Epithelial cell of proximal tubule (primary cell): ENCODE results near the gene RNF166. TPM values are rescaled to one million over a fixed set of nuclear protein-coding genes. Genes with fewer than 3 reads are reported as not detected.

Experiments used
- DNase-seq: peaks from one replicate; pipeline ENCODE4 v3.0.0-alpha.2; 2011; ENCODE audit warnings: low read depth
- H3K4me3 ChIP-seq: 2 replicates; pipeline ENCODE4 v1.5.1; 2011; ENCODE audit warnings: low read depth, mild to moderate bottlenecking, low read length
- total RNA-seq: library from RNA; depleted of rRNA; stranded (reverse); fragments of >200 nt; gene quantifications from 2 replicates; pipeline ENCODE4 v1.2.3, GENCODE V29; 2015
- TF ChIP-seq, protein P1 (sequence below): conservative IDR thresholded peaks from 2 replicates; pipeline ENCODE4 v1.5.1; 2012; ENCODE audit warnings: low read depth, mild to moderate bottlenecking, low read length

The RNF166 gene
- total RNA-seq, 1 donor from 2014 or later, result 32.8 TPM

DNA sequence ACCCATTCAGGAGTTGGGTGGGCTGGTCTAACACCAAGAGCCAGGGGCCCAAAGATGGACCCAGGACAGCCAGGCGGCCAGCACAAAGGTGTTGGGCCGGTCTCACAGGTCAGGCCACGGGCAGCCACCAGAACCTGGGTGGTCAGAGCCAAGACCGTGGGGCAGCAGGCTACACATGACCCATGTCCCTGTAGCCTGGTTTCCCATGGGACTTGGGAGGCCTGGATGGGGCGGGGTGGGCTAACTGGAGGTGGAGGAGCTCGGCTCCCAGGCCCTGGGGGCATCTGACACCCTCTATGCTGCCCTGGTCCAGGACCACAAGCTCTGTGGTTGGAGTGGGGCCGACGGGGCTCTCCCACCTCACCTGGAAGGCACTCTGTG, 17.3 kb upstream of the RNF166 start:
- no peak overlapping the region for H3K4me3 ChIP-seq
- TF ChIP-seq, protein P1, sequence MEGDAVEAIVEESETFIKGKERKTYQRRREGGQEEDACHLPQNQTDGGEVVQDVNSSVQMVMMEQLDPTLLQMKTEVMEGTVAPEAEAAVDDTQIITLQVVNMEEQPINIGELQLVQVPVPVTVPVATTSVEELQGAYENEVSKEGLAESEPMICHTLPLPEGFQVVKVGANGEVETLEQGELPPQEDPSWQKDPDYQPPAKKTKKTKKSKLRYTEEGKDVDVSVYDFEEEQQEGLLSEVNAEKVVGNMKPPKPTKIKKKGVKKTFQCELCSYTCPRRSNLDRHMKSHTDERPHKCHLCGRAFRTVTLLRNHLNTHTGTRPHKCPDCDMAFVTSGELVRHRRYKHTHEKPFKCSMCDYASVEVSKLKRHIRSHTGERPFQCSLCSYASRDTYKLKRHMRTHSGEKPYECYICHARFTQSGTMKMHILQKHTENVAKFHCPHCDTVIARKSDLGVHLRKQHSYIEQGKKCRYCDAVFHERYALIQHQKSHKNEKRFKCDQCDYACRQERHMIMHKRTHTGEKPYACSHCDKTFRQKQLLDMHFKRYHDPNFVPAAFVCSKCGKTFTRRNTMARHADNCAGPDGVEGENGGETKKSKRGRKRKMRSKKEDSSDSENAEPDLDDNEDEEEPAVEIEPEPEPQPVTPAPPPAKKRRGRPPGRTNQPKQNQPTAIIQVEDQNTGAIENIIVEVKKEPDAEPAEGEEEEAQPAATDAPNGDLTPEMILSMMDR, result no peak
- DNase-seq, result no peak

DNA sequence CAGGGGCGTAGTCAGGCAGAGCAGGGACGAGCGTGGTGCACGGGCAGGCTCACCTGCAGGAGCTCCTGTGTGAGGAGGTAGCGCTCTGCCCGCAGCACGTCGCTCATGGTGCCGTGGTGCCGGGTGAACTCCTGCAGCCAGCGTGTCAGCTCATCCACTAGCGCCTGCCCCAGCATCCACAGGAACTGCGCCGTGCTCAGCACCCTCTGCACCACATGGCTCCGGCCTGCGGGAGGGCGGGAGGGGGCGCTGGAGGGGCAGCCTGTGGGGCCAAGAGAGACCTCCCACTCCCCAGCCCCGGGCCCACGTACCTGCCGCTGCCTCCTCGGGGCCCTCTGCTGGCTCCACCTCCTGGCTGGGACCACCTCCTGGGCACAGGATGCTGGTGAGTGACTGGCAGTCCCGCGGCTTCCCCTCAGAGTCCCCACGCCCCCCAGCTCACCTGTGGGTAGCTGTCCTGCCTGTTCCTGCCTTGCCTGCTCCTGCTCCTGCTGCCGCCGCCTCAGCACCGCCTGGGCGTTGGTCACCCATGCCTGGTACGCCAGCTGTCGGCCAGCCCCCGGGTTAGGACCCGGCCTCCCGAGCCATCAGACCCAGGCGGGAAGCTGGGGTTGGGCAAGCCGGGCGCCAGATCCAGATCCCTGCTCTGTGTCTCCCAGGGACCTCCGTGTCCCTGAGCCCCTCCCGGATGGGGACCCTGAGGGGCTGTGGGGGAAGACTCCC, 16.7 kb upstream of the RNF166 start:
- TF ChIP-seq, protein P1, result no peak
- DNase-seq, result no peak
- H3K4me3 ChIP-seq, result no peak overlapping the region

DNA sequence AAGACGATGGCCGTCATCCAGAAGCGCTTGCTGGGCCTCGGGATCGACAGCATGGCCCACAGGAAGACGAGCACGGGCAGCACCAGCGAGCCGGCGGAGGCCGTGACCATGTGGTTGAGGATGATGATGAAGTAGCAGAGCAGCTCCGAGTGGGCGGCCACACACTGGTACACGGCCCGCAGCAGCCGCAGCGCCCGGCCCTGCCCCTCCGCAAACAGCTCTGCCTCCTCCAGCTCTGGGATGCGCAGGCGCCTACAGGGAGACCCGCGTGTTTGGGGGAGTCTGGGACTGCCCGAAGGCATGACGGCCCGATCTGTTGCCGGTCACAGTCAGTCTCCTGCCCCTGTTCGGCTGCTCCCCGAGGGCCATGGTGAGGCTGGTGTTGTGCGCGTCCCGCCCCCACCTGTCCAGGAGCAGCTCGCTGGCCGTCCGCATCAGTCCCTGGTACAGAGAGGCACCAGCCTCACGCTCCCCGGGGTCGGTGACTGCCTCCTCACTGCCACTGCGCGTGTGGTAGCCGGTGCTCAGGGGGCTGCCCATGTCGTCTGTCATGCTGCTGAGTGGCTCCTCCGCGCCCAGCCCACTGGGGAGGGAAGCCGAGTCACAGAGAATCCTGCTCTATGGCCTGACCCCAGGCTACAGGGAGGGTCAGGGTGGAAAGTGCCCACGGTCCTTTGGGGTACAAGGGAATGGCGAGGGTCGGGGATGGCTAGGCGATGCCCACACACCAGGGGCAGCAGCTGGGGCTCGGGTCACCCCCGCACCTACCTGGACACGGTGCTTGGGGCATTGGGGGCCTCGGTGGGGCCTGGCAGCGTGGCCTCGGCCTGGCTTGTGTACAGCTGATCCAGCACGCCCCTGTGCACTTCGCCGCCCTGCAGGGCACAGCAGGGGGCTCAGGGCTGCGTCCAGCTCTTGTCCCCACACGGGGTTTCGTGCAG, 15.9 kb upstream of the RNF166 start:
- TF ChIP-seq, protein P1, result no peak
- no peak for DNase-seq
- H3K4me3 ChIP-seq, result no peak overlapping the region

DNA sequence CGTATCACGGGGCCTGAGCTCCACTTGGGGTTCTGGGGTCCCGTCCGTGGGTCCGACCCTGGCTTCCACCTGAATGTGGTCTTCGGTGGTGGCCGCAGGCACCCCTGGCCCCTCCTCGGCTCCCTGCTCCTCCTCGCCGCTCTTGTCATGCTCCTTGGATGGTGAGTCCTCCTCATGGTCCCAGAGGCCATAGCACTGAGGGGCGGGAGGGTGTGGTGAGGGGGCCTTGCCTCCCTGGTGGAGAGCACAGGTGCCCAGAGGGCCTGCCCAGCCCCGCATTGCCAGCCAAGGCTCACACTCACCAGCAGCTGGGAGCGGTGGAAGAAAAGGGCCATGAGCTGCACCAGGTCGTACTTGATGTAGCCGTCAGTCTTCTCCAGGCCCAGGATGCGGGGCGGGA, 15.0 kb upstream of the RNF166 start:
- H3K4me3 ChIP-seq, result no peak overlapping the region
- TF ChIP-seq, protein P1, result no peak
- DNase-seq, result no peak

DNA sequence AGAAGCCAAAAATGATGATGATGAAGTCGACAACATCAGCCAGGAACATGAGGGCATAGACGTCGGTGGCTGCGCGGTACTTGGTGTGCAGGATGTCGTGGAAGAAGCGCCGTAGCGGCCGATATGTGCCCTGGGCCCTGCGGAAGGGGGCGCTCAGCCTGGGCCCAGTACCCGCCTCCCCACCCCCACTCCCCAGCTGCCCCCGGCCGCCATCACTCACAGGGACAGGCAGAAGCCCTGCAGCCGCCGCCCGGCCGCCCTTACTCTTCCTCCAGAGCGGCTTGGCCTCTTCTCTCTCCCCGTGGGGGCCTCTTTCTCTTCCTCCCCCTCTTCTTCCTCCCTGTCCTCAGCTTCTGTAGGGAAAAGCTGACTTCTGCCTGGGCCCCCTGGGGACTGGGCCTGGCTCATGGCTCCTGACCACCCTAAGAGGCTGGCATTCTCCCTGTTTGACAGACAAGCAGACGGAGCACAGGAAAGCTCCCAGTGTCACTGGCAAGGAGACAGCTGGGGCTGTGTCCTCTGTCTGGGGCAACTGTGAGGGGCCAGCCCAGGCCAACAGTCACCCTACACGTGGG, 14.3 kb upstream of the RNF166 start:
- TF ChIP-seq, protein P1, result no peak
- DNase-seq, result no peak
- H3K4me3 ChIP-seq, result no peak overlapping the region

DNA sequence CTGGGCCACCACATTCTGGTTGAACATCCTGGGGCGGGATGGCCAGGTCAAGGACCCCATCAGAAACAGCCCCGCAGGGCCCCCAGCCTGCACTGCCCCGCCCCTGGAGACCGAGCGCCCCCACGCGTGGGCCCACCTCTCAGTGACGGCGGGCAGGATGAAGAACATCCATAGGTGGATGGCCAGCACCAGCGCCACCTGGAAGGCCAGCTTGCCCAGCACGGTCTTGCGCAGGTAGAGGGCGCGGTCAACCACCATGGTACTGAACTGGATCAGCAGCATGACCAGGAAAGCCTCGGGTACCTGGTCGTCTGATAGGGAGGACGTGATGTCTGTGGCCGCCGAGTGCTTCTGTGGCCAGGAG, 13.7 kb upstream of the RNF166 start:
- DNase-seq, result no peak
- H3K4me3 ChIP-seq, result no peak overlapping the region
- TF ChIP-seq, protein P1, result no peak
